Inferior parietal cortex (tissue), 1 donor: ENCODE results near the gene AMDHD1.
"Not testable (repeated sequence)": the region's sequence is repeated elsewhere in the genome, so short reads cannot be mapped to it uniquely, and the experiment has no call there.

Experiments used
- DNase-seq: peaks from one replicate; pipeline ENCODE4 v3.0.0-alpha.2; 2016; ENCODE audit errors: extremely low spot score

Gene AMDHD1

DNA sequence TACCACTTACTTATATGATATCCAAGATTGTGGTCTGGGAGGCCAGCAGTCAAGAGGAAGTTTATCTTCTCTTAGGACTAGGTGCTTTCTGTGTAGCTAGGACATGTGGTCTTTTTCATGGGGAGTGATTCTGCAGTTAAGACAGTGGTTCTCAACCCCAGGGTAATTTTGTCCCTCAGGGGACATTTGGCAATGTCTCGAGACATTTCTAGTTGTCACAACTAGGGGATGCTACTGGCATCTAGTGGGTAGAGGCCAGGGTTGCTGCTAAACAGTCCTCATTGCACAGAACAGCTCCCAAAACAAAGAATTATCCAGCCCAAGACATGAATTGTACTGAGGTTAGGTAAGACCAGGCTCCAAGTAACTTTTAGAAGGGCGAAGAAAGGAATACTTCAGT is 20.0 kb downstream of the AMDHD1 start:
- DNase-seq = no peak

DNA sequence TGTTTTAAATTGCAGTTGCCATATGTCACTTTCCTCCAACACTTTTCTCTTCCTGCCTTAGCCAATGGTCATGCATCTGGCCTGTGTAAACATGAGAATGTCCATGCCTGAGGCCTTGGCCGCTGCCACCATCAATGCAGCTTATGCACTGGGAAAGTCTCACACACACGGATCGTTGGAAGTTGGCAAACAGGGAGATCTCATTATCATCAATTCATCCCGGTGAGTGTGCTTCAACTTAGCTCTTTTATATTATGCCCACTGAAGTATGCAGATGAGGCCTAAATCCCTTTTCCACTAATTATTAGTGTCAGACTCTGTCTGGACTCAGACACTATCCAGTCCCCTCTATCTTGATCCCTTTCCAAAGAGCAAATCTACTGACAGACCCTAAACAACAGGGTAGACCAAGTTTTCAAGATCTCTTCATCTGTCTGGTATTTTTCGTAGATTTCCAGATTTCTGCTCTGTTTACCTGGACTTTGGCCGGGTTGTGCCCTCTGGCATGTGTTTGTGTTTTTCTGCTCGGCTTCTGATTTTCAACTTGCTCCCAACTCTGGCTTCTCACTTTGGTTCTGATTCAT is 23.2 kb downstream of the AMDHD1 start:
- DNase-seq = no peak

DNA sequence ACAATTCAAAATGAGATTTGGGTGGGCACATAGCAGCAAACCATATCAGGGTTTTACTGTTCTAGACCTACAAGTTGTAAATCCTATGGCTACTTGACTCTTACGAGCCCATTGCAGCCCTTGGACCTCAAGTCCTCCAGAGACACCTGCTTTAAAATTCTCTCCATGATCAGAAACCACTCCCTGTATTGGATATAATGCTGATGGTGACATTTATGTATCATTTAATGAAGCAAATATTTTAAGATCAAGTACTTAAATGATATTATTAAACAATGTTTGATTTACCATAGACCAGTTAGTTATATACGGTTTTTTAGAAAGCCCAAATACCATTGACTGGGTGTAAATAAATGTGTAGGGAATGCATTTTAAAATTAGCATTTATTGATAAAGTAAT is 24.2 kb downstream of the AMDHD1 start:
- no peak for DNase-seq

DNA sequence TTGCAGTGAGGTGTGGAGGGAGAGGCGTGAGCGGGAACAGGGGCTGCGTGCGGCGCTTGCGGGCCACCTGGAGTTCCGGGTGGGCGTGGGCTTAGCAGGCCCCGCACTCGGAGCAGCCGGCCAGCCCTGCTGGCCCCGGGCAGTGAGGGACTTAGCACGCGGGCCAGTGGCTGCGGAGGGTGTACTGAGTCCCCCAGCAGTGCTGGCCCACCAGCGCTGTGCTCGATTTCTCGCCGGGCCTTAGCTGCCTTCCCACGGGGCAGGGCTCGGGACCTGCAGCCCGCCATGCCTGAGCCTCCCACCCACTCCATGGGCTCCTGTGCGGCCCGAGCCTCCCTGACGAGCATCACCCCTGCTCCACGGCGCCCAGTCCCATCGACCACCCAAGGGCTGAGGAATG is 26.0 kb downstream of the AMDHD1 start:
- DNase-seq = not testable (repeated sequence)

DNA sequence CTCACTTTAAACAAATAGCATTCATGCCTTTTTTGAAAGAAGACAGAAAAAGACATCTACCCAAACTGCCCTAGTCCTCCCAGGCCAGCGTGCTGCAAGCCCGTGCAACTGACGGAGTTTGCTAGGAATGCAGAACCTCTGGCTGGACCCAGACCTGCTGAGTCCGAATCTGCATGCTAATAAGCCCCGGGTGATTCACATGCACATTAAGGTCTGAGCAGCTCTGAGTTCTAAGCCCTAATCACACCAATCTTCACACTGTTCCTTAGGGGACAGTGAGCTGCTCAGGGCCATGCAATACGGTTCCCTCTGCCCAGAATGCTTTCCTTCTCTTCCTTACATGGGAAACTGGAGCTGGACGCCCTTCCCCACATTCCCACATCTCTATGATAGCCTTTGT is 27.8 kb downstream of the AMDHD1 start:
- no peak for DNase-seq

DNA sequence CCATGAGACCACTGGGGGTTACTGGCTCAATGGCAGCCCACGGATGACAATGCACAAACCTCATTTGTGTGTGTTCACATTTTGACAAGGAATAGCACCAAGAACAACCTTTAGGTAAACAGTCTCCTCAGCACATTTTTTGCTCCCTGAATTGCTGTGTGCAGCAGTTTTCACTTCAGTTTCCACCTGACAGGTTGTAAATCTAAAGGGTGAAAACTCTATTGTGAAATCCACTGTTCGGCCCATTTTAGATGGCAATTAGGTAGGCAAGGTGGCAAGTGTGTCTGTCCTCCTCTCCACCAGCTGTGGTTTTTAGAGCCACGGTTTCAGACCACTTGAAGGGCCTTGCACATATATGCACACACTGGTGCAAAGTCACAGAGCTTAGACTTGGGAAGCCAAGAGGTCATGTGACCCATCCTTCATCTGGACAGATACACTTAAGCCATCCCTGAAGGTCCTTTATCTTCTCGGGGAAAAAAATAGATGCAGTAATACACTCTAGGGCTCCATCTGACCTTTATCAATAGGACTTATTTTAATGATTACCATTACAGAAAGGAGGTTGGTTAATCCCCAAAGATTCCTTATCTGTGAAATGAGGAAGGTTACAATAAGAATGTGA is 29.8 kb downstream of the AMDHD1 start:
- DNase-seq = no peak

DNA sequence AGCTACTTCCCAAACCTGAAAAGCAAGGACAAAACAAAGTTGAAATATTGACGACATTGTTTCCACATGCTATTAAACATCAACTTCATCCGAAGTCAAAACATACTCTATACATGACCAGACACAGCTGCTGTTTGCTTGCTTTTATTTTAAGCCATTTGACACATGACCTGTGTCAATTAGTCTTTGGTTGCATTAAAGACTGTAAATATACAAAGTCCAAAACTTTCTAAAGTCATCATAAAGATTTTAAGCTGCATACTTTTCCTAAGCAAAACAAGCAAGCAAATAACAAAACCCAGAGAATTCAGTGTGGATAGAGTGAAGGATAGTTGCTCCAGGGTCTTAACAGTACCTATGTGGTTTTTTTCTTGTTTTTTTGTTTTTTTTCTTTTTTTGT is 31.2 kb downstream of the AMDHD1 start:
- no peak for DNase-seq

DNA sequence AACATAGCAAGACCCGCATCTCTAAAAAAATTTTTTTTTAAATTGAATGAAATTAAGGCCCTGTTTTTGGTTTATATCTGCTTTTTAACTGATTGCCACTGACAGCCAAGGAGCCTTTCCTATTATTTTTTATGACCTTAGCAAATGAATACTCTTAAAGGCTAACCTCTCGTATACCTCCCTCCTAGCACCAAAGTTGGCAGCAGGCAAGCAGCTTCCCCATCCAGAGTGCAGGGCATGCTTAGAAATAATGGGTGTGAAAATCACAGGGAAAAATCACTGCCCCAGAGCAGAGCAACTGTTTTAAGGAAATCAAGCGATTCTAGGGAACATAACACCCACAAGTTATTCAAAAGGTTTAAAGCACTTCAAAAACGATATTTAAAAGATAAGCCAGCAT is 32.4 kb downstream of the AMDHD1 start:
- no peak for DNase-seq

DNA sequence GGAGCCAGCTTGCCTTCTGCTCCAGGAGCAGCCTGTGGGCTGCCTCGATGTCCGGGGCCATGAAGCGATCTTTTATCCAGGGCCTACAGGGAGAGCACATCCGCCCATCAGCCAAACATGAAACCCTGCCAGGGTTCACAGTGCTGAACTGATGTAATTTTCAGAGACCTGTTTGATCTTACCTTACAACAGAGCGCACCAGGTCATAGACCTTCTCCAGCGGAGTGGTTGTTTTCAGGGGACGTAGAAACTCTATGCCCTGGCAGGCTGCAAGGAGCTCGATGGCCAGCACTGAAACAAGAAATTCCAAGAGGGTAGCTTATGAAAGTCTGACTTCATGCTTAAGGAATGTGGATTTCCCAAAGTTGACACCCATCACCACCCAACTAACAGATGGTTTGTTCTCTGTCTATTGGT is 33.3 kb downstream of the AMDHD1 start:
- DNase-seq = no peak

DNA sequence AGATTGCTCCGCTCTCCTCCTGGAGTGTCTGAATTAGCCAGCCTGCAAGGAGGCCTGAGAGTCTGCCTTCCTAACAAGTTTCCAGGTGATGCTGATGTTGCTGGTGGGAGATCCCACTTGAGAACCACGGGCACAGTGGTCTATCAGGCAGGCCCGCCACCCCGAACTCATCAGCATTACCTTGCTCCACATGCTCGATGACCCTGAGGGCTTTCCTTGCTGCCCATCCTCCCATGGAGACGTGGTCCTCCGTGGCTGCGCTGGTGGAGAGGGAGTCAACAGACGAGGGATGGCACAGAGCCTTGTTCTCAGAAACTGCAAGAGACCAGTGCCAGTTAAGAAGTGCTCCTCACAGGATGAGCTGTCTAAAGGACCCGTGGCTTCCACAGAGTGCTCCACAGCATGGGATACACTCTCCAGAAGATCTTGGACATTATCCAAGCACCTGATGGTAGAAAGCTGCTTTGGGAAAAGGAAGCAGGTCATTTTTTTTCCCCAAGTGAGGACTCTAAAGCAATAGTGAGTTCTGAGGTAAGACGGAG is 34.7 kb downstream of the AMDHD1 start:
- DNase-seq = no peak

DNA sequence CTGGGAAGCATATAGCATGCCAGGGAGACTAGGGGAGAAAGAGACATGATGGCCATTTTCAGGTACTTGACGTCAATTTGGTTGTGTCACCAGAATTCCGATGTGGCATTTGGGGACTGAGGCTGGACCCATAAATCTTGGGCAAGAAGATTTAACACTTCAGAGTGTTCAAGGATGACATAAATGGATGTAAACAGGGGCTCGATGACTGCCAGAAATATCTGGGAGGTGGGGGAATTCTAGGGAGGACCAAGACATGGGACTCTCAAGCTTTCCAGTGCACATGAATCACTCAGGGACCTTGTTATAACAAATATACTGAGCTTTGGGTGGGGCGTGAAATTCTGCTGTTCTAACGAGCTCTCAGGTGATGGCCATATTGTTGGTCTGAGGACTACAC is 35.2 kb downstream of the AMDHD1 start:
- DNase-seq = no peak

DNA sequence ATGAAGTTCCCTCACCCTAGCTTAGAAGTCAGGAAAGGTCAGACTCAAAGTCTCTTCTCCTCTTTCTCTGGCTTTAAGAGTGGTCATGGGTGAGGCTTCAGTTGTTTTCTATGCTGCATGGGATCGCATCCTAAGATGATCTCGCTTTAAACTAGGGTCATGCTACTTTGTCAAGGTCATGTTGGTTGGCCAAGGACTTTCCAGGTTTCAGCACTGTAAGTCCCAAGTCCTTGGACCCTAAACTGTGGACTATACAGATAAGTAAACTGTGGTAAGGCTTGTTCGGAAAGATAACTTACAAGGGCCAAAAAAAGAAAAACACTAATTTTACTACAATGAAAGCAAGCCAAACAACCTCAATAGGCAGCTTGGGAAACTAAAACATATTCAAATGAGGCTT is 35.6 kb downstream of the AMDHD1 start:
- DNase-seq = no peak

DNA sequence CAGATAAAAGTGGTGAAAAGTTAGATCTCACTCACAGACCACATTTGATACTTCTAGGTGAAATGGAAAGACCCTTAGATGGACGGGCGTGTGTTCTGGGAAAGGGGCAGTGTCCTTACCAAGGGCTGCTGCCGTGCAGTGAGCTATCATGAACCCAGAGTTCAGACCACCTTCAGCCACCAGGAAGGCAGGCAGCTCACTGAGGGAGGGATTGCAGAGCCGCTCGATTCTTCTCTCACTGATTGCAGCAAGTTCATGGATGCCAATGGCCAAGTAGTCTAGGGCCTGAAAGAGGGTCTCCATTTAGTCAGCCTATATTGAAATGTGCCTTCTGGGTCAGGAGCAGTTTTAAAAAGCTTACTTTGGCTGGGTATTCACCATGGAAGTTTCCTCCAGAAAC is 37.3 kb downstream of the AMDHD1 start:
- DNase-seq = no peak

DNA sequence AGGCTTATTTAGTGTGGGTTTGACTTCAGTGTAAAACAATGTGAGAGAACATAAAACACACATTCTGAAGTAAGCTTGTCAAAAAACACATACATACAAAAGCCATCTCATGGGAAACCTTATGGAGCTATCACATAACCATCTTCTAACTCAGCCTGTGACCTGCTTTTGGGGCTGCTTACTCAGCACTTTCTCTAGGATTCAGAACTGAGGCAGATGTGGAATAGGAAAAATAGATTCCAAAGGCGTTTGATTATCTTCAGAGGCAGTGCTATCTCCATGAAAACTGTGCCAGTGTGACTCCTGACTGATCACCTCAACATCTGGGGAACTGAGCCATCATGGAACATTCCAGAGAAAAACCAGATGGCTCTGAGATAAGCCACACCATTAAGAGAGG is 39.5 kb downstream of the AMDHD1 start:
- DNase-seq = no peak

DNA sequence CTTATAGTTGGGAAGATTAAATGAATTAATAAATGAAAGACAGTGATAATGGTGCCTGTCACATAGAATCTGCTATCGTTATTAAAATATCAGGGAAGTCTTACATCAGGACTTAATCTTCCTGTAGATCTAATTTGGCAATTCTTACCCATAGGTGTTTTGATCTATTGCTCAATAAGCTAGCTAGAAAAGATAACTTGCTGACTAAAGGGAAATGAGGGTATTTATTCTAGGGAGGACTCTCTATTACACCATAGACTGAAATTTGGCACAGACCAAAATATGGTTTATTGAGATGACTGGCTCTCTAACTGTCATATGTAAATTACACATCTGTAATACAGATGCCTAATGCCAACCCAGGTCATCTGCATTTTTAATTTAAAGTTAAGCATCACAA is 41.6 kb downstream of the AMDHD1 start:
- DNase-seq = no peak

DNA sequence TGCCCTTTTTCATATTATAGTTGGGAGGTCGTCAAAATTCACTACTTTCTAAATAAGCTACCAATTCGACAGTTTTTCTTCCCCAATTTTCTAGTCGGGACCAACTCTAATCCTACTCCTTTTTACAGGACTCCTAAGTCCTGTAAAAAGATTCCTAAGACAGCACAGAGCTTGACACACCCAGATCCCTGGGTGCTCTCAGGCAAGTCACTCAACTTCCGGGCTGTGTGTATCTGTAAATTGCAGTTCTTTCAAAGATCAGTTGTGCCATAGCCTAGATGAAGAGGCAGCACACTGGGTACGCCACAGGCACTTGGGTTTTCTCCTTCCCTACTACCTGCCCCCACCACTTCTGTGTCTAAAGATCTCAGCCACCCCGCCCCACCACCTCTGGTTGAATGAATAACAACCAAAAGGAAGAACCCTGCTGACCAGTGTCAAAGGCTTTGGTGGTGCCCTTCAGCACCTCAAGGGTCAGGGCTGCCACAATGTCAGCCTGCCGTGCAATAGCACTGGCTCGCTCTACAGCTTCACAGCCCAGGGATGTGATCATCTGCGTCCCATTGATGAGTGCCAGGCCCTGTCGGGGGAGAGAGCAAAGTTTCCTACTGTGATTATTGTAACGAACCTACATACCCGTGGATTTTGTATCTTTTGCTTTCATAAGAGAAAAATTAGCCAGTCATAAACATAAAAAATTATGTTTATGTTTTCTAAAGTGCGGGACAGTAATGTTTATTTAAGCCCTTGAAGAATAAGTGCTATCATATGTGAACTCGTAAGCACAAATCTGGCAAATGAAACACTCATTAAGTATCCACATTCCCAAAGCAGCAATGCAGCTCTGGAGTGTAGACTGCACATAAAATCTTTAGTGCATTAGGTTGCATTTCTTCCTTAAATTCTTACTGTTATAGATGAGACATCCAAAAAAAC is 43.8 kb downstream of the AMDHD1 start:
- DNase-seq = no peak

DNA sequence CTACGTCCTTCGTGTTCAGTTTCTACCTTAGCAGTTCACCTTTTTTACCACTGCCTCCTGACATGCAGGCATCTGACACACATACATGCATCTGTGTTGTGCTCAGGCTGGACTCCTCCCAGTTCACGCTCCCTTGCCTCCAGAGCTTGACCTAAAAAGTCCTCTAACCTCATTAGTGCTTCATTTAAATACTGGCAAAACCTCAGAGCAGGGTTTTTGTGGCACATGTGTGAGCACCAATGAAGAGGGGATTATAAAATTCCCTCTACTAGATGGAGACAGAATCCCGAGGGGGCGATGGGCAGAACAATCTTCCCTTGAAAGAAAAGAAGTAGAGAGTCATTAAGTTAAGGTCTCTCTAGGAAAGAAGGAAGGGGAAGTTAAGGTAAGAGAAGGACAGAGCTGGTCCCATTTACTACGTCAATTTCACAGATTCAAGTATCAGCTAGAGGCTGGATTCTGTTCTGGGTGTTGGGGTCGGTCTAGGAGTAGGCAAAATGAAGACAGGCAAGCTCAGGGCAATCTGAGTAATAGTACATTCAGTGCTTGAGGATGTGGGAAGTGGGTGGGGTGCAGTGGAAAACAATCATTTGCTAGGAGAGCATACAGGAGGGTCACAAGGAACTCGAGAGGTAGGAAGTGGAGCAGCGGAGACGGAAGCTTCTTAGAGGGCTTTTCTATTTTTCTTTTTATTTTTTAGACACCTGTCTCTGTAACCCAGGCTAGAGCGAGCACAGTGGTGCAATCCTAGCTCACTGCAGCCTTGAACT is 45.6 kb downstream of the AMDHD1 start:
- no peak for DNase-seq

DNA sequence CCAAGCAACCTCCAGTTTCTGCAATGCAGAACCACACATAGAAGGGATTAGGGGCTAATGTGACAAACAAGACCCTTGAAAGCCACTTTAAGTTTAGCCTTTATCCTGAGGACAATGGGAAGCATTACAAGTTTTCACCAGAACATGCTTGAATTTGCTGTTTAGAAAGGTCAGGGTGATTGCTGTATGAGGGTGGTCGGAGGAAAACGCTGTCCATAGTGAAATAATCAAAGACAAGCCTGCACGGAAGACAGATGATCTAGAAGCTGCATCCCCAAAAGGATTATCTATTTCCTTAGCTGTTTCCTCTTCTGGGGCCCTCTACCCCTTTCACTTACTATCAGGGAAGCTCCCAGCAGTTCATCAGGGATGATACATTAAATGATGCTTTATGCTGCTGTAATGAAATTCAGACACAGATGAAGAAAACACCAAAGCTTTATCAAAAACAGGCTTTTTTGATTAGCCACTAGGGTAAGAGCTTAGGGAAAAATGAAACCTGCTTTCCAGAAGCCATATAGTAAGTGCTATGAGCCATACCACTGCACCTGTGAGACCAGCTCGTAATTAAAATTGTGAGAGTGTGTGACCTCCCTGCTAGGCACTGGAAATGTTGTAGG is 46.5 kb downstream of the AMDHD1 start:
- no peak for DNase-seq

DNA sequence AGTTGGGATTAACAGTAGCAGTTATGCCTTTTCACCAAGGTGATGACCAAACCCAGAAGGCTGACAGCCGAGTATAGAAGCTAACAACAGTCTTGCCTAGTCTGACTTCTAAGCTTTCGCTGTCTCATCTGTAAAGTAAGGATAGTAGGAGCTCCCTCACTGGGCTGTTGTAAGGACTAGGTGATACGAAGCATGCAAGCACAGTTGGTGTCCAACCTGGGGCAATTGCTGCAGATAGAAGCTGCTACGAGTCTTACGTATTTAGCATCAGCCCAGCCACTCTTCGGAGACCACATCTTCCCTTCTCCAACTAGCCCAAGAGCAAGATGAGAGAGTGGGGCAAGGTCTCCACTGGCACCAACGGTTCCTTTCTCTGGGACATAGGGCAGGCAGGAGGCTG is 47.0 kb downstream of the AMDHD1 start:
- DNase-seq = no peak

DNA sequence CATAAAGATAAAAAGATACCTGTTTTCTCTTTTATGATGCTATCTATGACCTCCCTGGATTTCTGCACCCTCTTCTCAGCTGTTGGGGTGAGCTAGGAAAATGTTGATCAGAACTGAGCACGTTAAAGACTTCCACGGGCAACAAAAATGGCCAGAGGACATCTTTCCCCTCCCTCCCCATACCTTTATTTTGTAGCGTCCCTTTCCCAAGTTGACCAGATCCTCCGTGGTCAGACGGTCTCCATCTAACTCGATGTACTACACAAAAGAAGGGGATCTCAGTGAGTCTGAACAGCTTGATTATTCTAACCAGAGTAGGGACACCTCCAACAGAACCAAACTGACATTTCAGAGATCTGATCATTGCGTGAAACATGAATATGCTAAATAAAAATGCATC is 50.8 kb downstream of the AMDHD1 start:
- no peak for DNase-seq

DNA sequence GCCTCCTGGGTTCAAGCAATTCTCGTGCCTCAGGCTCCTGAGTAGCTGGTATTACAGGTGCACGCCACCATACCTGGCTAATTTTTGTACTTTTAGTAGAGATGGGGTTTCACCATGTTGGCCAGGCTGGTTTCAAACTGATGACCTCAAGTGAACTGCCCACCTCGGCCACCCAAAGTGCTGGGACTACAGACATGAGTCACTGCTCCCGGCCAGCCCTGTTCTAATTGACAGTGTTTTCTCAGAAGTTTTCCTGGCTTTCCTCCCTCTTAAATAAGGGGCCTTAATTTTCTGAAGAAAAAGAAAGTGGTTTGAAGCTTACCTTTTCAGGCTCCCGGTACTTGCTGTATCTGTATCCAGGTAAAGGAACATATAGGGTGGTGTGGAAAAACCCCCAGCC is 51.3 kb downstream of the AMDHD1 start:
- no peak for DNase-seq
